DND-41 (cell line): ENCODE measurements around the gene OBSCN.

Experiments used
- ATAC-seq: fragments of 200-7000 bp; cut with Tn5 transposase; 3 replicates; pipeline ENCODE4 v1.9.1; 2021; ENCODE audit warnings: low read depth; ENCODE audit not compliant: insufficient read depth
- DNase-seq: peaks from one replicate; pipeline ENCODE4 v3.0.0-alpha.2; 2020
- H2AFZ ChIP-seq: 2 replicates; pipeline ENCODE4 v1.6.0; 2012; ENCODE audit warnings: low read depth, low read length
- H3K27ac ChIP-seq: 2 replicates; pipeline ENCODE4 v1.5.1; 2012; ENCODE audit warnings: low read length, inconsistent platforms
- H3K27me3 ChIP-seq: fragments of 200-600 bp; sonication (generic); 2 replicates; pipeline ENCODE4 v1.6.0; 2012; ENCODE audit warnings: low read length, mild to moderate bottlenecking, inconsistent platforms; ENCODE audit not compliant: insufficient read depth, poor library complexity
- H3K36me3 ChIP-seq: 2 replicates; pipeline ENCODE4 v1.5.1; 2012; ENCODE audit warnings: low read length, inconsistent platforms; ENCODE audit not compliant: insufficient read depth
- H3K4me1 ChIP-seq: 2 replicates; pipeline ENCODE4 v1.5.1; 2012; ENCODE audit warnings: mild to moderate bottlenecking, low read length; ENCODE audit not compliant: insufficient read depth
- H3K4me2 ChIP-seq: 2 replicates; pipeline ENCODE4 v1.6.0; 2012; ENCODE audit warnings: mild to moderate bottlenecking, moderate library complexity, low read length, inconsistent platforms; ENCODE audit not compliant: insufficient read depth
- H3K4me3 ChIP-seq, 2 experiments: fragments of 200-600 bp in 1 of 2; shearing (Covaris generic) in 1 of 2; 2 replicates each; pipeline ENCODE4 v1.5.1; 2012 to 2016; ENCODE audit warnings: inconsistent platforms in 2 of 2, low read length in 2 of 2, mild to moderate bottlenecking in 2 of 2, low read depth in 1 of 2, moderate library complexity in 1 of 2
- H3K79me2 ChIP-seq: 2 replicates; pipeline ENCODE4 v1.6.0; 2012; ENCODE audit warnings: low read length, inconsistent platforms; ENCODE audit not compliant: insufficient read depth
- H3K9ac ChIP-seq: 2 replicates; pipeline ENCODE4 v1.6.0; 2012; ENCODE audit warnings: low read depth, mild to moderate bottlenecking, inconsistent platforms, low read length, moderate library complexity
- H3K9me3 ChIP-seq: 2 replicates; pipeline ENCODE4 v1.5.1; 2012; ENCODE audit warnings: low read length, moderate library complexity, mild to moderate bottlenecking, inconsistent platforms; ENCODE audit not compliant: insufficient read depth, severe bottlenecking
- H4K20me1 ChIP-seq: 2 replicates; pipeline ENCODE4 v1.6.0; 2012; ENCODE audit warnings: low read length; ENCODE audit not compliant: insufficient read depth
- CTCF ChIP-seq: IDR thresholded peaks from 2 replicates; pipeline ENCODE4 v1.5.1; 2012; ENCODE audit warnings: borderline replicate concordance, low read length, moderate library complexity, mild to moderate bottlenecking; ENCODE audit not compliant: poor library complexity, severe bottlenecking; ENCODE audit errors: extremely low read depth
- EZH2 ChIP-seq: IDR thresholded peaks from 3 replicates; pipeline ENCODE4 v1.6.1; 2012; ENCODE audit warnings: borderline replicate concordance, low read depth, mild to moderate bottlenecking, moderate library complexity, low read length, inconsistent platforms; ENCODE audit not compliant: severe bottlenecking

The OBSCN gene

GRCh38 chr1:228211531-228212414 lies 3.9 kb downstream of the OBSCN start:
- TF ChIP-seq CTCF: no peak
- TF ChIP-seq EZH2: no peak
- Histone ChIP-seq H3K9ac (no peak overlapping the region), H3K4me3 (no peak overlapping the region), H4K20me1 (peaks cover 28% of the 10 kb centered on the region), H3K27ac (no peak overlapping the region), H3K9me3 (no peaks in the 10 kb centered on the region), H3K79me2 (peaks cover 6% of the 10 kb centered on the region), H3K27me3 (no peaks in the 10 kb centered on the region), H3K4me2 (no peak overlapping the region), H2AFZ (no peak overlapping the region), H3K4me1 (peaks cover 25% of the 10 kb centered on the region), H3K36me3 (peaks cover 27% of the 10 kb centered on the region)
- ATAC-seq: no peak
- no peak for DNase-seq

GRCh38 chr1:228212415-228212965 lies 4.6 kb downstream of the OBSCN start:
- ATAC-seq (no peak), DNase-seq (no peak)
- Histone ChIP-seq H3K79me2 (peaks cover 6% of the 10 kb centered on the region), H3K27me3 (no peaks in the 10 kb centered on the region), H3K9me3 (no peaks in the 10 kb centered on the region), H3K9ac (no peak overlapping the region; the same call in 1 of the 2 replicates), H3K27ac (peak overlapping the region; percentile 50), H2AFZ (no peak overlapping the region), H3K4me1 (peaks cover 25% of the 10 kb centered on the region), H3K36me3 (peaks cover 34% of the 10 kb centered on the region), H4K20me1 (peaks cover 32% of the 10 kb centered on the region), H3K4me2 (peak overlapping the region; percentile 95), H3K4me3 (peak overlapping the region in 1 of 2 experiments; percentile 80; a peak in 2 of 4 replicates)
- TF ChIP-seq EZH2 (no peak), CTCF (no peak)

- Histone ChIP-seq H3K9me3 (no peaks in the 10 kb centered on the region), H2AFZ (peak overlapping the region; percentile 89), H3K4me2 (peak overlapping the region; percentile 95), H3K36me3 (peaks cover 39% of the 10 kb centered on the region), H3K79me2 (peaks cover 6% of the 10 kb centered on the region), H3K4me1 (peaks cover 25% of the 10 kb centered on the region), H3K27ac (peak overlapping the region; percentile 95), H3K4me3 (peak overlapping the region; percentile 21 to 80), H4K20me1 (peaks cover 32% of the 10 kb centered on the region), H3K27me3 (no peaks in the 10 kb centered on the region), H3K9ac (peak overlapping the region; percentile 70)
- DNase-seq (peak; percentile 93), ATAC-seq (peak; percentile 88)
- TF ChIP-seq EZH2: no peak
- peak; percentile 80 for TF ChIP-seq CTCF
Measured at GRCh38 chr1:228212966-228213844, 5.4 kb downstream of the OBSCN start.
